ENCODE data around the gene ACBD6.
A peak's percentile ranks its signal among the peaks of the same experiment; 100 is the strongest.

ACBD6 gene

DNA sequence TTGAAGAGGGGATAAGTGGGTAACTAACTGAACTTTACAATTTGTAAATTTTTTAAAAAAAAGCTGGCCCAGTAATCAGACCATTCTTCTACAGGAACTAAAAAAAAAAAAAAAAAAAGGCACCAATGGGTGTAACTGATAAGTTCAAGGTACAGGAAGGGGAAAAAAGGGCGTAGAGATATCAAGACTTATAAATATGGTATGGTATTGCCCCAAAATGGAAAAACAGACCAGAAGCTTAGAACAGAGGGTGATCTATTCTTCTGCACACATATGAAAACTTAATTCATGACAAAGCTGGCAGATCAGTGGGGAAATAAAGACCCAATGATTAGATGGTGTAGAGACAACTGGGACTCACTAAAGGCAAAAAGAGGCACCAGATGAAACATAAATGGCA, 213.4 kb downstream of the ACBD6 start:
- no peak for DNase-seq

DNA sequence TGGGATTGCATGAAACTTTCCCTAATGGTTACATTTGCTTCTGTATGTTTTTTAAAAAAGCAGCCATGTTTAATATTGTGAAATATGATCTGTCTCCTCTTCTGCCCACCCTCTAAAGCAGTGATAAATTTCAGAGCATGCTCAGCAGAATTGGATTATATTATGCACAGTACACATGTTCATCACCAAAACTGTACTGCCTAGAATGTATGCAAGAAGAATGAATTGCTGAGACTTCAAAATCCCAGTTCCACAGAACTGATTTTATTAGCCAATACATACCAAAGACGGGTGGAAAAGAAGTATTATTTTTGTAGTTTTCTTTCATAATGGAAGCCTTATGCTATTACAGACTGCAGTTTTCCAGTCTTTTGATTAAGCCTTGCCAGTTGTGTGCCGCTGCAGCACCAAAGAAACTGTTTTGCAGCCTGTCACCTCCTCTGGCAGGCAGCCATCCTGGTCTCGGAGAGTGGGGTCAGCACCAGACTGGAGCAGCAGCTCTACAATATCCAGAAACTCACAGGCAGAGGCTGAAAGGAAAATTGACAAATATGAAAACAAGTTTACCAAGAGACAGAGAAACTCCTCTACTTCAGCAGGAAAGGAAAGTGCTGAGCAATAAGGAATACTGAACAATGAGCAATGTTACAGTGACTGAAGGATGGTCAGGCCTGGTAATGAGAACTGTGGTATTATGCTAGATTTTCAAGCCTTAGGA, 214.2 kb downstream of the ACBD6 start:
- DNase-seq: no peak

DNA sequence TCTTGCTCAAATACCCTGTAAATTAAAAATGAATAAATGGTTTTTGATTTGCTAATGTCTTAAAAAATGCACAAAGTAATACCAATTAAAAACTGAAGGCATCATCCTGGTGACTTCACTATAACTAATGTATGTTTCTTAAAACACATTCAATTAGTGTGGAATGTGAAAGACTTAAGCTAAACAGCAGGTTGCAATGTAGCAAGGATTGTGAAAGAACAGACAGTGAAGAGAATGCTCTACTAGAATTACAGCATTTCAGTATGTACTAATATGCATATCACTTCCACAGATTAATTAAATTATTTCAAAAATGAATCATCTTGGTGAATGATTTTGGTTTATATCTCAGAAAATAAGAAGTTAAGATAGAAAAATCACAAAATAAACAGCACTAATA, 216.0 kb downstream of the ACBD6 start:
- DNase-seq: no peak

DNA sequence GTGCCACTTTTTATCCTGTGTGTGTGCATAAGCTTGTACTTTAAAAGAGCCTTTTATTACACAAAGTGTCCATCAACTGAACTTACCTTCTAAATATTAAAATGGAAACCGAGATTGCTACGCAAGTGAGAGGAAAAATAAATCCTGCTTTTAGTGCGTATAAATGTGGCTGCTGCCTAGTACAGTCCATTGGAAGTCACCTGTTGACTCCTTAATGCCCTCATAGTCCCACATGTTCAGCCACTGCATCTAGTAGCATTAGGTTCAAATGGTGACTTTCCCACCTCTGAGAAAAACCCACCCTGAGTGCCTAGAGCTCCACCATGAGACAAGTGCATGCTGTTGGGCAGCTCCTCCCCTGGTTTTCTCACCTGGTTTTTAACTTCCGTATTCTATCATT, 219.3 kb downstream of the ACBD6 start:
- no peak for DNase-seq

DNA sequence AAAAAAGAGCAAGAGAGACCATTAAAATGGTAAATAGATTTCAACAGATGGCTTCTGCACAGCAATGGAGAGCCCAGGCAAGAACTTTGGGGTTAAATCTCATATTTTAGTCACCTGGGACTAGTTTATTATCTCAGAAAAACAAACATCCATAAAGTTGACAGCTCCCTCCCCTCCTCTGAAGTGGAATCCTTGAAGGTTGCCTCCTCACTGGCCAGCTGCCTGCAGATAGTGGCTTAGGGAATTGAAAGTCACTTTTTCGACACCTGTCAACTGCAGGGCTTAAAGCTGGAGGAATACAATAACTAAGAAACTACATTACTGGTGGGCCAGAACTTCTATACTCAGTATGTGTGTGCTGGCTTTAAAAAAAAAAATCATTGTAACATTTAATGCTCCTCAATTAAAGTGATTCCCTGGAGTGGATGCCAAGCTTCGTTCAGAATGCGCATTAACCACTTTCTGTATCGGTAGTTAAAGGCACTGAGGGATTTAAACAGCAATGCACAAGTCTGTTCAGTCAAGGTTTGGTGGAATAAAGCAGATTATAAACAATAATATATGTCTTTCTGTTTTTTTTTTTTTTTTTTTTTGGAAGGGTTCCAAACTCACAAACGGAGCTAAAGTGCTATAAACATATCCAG, 219.9 kb downstream of the ACBD6 start:
- no peak for DNase-seq

DNA sequence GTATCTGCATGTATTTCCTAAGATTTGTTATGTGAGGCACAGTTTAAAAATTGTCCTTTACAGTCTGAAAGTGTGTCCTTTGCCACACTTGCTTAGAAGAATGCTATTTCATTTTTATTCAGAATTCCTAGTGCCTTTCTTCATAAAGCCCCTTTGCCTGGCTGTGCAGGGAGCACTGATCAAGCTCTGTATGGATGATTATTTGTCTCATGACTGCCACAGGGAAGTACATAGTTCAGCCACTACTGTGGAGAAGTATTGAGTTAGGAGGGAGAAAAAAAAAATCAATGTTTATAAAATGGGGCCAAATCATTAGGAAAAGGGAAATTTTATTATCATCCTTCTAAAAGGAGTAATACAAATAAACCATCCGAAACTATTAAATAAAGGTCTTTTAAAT, 220.9 kb downstream of the ACBD6 start:
- DNase-seq: no peak

DNA sequence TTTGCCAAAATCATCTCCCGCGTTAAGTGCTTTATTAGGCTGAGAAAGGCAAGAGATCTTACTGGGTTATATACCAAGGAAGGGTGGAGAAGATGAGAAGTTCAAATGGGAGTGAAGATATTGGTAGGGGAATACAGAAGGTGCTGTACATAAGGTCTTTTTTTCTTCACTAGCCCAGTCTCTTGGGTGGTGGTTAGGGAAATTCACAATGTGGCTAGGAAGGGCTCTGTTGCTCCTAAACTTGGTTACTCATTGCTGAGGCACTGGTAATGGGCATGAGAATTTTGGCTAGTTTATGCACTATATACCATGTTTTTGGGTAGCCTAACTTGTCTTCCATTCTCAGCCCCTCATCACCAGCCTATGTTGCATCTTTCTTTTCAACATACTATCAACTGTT, 221.8 kb downstream of the ACBD6 start:
- no peak for DNase-seq

DNA sequence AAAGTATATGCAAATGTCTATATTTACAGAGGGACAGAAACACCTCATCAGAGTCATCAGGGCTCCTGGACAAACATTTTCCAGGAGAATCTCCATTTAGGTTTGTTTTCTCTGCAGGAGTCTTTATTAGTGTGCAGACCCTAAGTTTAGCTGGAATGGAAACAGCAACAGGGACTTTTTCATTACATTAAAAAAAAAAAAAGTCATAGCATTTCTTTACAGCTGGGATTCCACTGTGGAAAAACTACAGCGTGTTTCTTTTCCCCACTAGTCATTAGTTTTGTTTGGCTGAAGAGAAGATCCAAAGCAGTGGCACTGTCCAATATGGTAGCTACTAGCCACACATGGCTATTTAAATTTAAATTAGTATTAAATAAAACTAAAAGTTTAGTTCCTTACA, 222.7 kb downstream of the ACBD6 start:
- no peak for DNase-seq

DNA sequence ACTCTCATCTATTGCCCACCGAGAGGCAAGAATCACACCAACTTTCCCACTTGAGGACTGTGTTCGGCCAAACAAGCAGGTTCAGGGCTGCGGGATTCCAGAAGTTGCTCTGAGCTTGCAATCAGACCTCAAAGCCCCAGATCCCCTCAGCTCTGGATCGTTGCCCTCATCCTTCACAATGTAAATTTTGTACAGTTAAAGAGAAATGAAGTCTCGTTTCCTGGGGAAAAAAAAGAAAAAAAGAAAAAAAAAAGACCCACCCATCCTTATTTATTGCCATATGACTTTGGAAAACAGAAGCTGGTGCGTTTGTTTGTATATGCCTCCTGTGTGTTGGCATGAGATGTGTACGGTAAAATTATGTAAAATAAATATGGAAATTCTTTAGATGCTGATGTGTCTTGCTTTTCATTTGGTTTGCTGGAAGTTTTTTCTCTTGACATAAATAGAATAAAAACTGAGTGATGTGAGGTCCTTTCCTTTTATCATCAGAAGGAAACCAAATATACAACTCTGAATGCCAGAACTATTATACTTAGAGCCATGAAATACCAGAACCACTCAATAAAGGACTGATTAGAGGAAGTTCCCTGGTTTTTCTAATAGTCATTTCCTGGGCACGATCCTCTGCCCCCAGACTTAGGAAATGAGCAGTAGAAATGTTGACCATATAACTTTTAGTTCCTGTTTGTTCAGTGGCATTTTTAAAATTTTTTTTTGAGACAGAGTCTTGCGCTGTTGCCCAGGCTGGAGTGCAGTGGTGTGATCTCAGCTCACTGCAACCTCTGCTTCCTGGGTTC, 223.6 kb downstream of the ACBD6 start:
- DNase-seq: no peak

DNA sequence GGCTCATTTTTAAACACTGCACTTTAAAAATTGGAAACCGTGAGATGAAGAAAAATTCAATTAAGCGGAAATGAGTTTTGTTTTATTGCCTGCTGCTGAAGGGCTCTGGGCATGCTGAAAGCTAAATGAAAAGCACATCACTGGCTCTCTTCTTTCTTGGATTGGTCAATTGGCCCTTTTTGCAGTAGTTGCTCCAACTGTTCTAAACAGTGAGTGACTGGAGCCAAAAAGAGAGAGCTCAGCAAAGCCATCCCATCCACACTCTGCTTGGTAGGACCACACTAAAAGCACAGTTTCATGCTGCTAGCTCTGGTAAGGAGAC, 224.2 kb downstream of the ACBD6 start:
- DNase-seq: no peak

DNA sequence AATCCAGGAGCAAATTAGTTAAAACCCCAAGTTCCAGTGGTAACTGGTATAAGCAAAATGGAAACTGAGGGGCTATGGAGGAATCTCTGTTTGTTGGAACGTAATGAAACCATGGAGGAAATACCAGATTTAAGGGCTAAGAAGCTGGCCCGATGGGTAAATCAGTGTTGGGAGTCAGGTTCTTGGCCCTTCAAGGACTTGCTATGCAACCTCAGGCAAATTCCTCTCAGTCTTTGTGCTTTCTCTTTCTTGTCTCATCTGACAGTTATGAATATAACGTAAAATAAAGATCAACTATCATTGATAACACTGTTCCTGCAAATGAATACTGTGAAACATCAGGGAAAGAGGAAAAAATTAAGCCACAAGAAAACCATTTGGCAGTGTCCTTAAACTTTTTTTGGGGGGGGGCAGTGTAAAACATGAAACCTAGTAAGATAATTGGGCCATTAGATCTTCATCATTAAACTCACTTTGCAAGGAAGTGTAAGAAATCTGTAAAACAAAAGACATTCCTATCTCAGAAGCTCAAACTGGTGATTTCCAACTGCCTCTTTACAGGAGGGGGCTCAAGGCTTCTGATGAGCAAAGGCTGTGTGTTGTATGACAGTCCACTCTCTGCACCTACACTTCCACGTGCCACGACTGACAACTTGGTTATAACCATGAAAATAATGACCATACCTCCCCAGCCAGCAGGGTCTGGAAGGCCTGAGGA, 224.7 kb downstream of the ACBD6 start:
- no peak for DNase-seq

DNA sequence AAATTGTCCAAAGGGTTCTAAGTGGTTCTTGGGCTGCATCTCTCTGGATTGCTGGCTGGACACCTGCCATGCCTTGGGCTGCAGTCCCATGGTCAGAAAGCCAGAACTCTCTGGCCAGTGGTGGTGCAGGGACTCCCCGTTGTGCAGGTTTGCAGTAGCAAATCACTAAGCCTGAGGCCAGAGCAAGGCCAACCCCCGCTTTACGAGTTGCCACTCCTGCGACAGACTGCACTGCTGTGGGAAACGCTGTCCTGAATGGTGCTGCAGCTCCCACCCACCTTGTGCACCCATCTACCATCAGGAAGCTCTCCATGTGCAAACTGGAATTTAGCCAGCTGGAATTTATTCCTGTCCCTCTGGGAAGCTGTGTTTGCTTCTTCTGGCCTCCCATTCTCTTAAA, 226.7 kb downstream of the ACBD6 start:
- no peak for DNase-seq

DNA sequence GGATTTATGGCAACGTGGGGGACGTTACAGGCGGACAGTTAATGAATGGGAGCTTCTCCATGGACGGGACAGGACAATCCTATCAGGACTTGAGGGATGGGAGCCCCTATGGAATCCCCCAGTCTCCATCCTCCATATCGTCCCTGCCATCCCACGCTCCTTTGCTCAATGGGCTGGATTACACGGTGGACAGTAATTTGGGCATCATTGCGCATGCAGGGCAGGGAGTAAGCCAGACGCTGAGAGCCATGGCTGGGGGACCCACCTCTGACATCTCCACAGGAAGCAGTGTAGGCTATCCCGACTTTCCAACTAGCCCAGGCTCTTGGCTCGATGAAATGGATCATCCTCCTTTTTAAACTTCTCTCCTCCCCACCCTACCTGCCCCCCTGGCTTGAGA, 228.2 kb downstream of the ACBD6 start:
- DNase-seq: no peak

DNA sequence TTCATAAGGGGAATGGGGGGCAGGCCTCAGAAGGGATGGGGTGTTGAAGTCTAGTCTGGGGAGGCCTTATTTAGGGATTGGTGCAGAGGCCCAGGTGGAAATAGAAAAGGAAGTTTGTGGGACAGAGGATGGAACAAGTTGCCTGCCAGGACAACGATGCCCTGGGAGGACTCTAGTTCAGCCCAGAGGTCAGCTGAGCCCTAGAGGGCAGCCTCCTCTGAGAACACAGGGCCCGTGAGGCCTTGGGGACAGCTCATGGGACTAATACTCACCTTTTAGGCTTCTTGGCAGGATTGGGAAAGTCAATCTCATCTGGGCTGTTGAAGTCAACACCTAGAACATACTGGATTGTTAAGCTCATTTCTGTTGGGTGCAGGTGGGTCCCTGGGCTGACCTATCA, 229.3 kb downstream of the ACBD6 start:
- DNase-seq: no peak

DNA sequence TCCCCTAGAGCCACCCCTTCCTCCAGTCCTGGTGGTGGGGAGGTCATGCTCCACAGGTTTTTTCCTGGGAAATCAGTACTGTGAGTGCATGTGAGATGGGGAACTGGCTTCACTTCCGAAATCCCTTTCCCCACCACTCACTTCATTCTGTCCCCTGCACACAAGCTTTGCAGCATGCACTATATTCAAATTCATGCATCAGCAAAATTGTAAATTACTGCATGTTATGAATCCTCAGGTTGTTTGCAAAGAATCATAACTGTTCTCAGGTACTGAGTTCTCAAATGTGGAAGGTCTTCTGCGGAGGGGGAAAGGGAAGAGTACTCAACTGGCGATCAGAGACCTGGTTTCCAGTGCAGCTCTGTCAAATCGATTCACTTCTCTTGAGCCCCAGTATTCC, 230.0 kb downstream of the ACBD6 start:
- no peak for DNase-seq

DNA sequence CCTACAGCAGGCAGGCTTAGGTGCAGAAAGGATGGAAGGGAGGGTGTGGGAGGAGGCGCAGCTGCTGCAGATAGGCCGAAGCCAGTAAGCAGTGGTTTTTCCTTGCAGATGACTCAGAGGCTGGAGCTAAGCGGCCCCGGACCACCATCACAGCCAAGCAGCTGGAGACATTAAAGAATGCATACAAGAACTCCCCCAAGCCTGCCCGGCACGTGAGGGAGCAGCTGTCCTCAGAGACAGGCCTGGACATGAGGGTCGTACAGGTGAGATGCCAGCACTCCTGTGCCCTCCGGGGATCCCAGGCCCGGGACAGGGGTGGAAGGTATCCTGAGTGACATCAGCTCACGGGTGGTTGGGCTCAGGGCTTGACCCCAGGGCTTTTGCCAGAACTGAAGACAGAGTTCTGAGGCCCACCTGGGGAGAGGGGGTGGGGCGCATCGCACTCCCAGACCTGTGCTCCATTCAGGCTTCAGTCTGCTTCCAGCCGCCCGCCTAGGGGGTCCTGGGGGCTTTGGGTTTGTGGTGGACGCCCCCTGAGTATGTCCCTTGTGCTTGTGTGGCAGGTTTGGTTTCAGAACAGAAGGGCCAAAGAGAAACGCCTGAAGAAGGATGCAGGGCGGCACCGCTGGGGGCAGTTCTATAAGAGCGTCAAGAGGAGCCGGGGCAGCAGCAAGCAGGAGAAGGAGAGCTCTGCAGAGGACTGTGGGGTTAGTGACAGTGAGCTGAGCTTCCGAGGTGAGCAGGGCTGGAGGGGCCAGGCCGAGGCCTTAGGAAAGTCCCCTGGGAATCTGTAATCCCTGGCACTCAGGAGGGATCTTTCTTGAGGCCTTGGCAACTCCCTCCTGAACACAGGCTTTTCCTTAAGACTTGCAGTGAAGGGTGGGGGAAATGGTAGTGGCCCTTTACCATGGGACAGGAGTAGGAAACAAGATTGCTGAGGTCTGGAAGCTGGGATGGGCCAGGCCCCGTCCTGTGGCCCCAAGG, 230.8 kb downstream of the ACBD6 start:
- no peak for DNase-seq

DNA sequence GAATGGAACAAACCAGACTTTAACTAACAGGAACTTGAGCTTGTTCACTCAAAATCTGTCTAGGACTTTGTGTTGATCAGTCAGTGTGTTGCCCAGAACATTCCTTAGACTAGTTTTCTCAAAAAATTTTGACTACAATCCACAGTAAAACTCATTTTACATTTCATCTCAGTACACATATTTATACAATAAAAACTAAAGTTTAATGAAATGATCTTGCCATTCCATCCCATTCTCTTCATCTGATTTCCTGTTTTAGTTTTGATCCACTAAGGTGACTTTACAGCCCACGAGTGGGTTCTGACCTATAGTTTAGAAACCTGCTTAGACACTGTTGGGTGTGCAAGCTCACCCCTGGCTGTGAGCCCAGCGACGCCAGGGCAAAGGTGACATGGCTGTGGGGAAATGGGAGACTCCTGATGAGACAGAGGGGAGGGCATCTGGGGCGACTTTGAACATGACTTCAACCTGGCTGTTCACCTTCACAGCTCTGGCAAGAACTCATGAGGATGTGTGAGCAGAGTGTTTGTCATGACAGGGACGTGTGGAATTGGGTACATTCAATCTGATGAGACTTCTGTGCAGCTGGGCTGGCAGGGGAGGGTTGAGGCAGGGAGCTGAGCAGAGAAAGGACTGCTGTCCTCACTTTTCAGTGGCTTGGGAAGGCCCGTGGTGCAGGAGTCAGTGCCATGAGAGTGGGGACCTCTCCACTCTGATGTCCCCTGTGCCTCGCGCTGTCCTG, 231.7 kb downstream of the ACBD6 start:
- no peak for DNase-seq

DNA sequence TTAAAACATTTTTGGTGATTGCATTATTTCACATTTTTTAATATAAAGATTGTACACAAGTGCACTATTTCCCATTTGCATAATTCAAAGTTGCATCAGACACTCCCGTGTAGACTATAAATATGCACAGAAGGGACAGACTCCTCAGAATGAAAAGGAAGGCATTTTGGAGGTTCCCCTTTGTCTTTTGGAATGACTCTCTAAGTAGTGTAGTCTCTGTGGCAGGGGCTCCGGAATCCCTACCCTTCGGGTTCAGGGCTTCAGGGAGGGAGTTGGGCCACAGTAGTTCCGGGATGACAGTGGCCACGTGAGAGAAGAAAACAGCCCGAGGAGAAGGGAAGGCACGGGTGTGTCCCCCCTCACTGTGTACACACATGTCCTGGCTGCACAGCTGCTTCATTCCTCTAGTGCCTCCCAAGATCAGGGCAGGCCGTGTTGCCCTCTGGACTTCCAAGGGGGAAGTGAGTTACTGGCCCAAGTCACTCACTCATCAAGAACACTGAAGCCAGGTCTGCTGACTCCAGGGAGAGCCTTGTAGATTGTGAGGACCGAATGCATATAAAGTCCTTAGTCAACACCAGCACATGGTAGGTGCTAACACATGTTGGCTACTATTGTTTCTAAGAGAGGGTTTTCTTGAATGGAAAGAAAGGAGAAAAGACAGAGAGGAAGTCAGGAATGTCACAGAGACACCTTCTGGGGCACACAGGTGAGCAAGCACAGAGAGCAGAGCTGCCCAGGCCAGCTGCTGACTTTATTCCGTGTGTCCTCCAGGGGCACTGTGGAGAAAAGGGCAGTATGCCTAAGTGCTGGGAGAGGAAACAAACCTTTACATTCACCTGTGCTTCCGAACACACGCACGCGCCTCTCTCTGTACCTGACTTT, 232.5 kb downstream of the ACBD6 start:
- no peak for DNase-seq

DNA sequence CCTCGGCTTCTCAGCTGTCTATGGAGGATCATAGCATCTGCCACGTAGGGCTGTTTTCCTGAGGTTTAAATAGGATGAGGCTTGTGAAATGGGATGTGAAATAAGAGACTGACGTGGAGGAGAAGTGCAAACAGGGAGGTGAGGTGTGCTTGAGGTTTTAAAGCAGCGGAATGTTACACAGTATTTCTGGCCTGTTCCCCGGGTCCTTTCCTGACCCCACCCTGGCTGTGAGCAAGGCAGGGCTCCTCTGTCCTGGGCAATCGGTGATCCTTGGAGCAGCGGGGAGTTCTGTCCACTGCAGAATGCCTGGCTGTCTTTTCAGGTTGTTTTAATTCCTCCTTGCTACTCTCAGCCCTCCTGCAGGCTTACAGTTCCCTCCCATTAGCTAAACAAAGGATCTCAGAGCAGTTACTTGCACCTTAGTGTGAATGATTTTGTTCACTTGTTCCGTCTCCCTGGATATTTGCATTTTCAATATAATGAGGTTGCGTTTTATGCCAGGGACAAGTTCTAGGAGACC, 233.8 kb downstream of the ACBD6 start:
- DNase-seq: peak; percentile 12
